ENCODE data around the gene SH3GL2.

The SH3GL2 gene

DNA sequence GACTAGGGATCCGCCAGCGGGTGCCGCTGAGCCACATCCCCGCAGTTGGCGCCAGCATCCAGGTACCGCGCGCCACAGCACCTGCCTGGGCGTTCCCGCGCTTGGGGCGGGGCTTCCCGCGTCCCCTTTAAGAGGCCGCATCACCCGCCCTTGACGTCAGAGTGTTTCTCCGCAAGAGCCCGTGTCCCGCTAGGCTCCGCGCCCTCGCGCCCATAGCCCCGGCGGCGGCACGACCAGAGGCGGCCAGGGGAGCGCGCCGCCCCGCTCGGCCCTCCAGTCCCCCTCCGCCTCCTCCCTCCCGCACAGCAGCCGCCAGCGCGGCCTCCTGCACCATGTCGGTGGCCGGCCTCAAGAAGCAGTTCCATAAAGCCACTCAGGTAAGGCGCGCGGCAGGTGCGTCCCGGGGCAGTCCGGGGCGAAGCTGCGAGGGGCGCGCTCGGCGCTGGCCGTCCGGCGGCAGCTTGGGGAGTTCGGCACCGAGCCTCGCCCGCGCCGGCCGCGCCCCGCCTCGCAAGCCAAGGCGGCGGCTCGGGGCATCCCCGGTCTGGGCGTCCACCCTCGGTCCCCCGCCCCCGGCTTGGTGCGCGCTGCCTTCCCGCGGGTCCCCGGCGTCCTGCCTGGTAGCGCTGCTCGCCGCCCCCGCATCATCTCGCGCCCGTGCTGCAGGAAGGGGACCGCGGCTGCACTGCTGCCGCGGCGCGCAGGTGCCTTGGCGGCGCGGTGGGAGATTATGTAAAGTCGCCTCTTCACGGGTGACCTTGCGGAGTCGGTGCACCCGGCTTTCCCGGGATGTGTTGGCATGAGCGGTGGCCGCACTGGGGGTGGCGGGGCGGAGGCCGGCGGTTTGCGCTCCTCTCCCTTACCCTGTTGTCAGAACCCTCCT lies at the start of gene SH3GL2:
SH3GL2 (plus strand) TSS at position 156 of the 883 bp plus-strand sequence.
- H3K4me3 ChIP-seq (ENCODE audit: low read depth, low read length): peak within 1 kb of the TSS; percentile 39
- TF ChIP-seq, protein P1, sequence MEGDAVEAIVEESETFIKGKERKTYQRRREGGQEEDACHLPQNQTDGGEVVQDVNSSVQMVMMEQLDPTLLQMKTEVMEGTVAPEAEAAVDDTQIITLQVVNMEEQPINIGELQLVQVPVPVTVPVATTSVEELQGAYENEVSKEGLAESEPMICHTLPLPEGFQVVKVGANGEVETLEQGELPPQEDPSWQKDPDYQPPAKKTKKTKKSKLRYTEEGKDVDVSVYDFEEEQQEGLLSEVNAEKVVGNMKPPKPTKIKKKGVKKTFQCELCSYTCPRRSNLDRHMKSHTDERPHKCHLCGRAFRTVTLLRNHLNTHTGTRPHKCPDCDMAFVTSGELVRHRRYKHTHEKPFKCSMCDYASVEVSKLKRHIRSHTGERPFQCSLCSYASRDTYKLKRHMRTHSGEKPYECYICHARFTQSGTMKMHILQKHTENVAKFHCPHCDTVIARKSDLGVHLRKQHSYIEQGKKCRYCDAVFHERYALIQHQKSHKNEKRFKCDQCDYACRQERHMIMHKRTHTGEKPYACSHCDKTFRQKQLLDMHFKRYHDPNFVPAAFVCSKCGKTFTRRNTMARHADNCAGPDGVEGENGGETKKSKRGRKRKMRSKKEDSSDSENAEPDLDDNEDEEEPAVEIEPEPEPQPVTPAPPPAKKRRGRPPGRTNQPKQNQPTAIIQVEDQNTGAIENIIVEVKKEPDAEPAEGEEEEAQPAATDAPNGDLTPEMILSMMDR (IDR thresholded peaks at IDR 0.05; ENCODE audit: low read depth, low read length, missing control alignments): no peak
- in situ Hi-C loops (cut with HindIII; ENCODE audit: low sequenced_read_pairs): no loop called here
- DNase-seq (ENCODE audit: low read depth): no peak

DNA sequence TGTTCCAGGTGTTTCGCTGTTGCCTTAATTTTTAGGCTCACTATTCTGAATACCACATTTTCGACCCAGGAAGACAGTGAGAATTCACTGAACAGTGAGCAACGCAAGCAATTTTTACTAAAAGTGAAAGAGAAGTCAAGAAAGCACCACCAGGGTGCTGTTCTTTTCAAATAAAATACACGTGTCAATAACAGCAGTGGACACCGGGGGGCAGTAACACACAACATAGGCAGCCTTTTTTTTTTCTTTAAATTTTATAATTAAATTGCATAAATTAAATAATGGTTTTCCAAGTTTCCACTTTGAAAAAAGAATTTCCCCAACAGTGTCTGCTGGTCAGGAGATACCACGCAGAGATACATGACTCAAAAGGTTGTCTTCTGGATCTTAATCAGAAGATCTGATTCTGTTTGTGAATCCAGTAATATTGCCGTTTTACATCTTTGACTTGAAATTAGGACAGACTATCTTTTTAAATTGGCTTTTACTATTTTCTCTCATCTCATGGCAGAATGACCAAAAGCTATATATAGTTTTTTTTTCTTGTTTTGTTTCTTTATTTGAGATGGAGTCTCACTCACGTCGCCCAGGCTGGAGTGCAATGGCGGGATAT lies 47.1 kb upstream of the SH3GL2 start:
- H3K4me3 ChIP-seq (ENCODE audit: low read depth, low read length): no peak overlapping the region
- in situ Hi-C loops (cut with HindIII; ENCODE audit: low sequenced_read_pairs): no loop called here
- TF ChIP-seq, protein P1 (IDR thresholded peaks at IDR 0.05; ENCODE audit: low read depth, low read length, missing control alignments): peak; percentile 73
- peak; percentile 43 for DNase-seq (ENCODE audit: low read depth)

DNA sequence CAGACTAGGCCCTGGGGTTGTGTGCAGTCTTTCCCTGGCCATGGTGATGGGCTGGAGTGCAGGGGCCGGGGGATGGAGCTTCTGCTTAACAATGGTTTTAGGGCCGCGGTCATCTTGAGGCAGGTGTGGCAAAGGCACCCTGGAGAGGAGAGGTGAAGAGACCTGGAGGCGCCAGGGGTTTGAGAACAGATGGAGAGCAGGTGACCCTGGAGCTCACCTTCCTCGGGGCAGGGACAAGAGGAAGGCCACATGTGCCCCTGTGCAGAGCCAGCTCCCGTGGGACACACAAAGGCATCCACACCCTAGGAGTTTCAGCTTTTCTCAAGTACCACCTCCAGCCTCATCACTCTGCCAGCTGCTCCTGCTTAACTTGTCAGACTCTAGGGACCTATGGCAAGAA lies 46.4 kb upstream of the SH3GL2 start:
- in situ Hi-C loops (cut with HindIII; ENCODE audit: low sequenced_read_pairs): no loop called here
- no peak overlapping the region for H3K4me3 ChIP-seq (ENCODE audit: low read depth, low read length)
- no peak for DNase-seq (ENCODE audit: low read depth)
- TF ChIP-seq, protein P1 (IDR thresholded peaks at IDR 0.05; ENCODE audit: low read depth, low read length, missing control alignments): no peak

DNA sequence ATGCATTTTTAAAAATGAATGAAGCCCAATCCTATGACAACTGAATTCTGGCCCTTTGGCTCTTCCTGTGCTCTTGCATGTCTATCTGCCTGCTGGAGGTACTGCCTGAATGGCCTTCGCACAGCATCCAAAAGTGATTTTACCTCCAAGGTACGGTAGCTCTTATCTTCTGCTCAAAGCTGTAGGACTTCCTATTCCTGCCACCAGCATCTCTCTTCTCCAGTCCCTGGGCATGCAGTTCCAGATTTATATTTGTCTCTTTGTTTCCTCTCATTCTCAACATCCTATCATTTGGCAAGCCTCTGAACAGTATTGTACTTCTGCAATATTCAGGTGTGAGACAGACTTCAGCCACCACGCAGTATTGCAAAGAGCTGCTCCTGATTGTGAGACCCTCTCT lies 43.7 kb upstream of the SH3GL2 start:
- in situ Hi-C loops (cut with HindIII; ENCODE audit: low sequenced_read_pairs): no loop called here
- H3K4me3 ChIP-seq (ENCODE audit: low read depth, low read length): no peak overlapping the region
- TF ChIP-seq, protein P1 (IDR thresholded peaks at IDR 0.05; ENCODE audit: low read depth, low read length, missing control alignments): no peak
- DNase-seq (ENCODE audit: low read depth): no peak

DNA sequence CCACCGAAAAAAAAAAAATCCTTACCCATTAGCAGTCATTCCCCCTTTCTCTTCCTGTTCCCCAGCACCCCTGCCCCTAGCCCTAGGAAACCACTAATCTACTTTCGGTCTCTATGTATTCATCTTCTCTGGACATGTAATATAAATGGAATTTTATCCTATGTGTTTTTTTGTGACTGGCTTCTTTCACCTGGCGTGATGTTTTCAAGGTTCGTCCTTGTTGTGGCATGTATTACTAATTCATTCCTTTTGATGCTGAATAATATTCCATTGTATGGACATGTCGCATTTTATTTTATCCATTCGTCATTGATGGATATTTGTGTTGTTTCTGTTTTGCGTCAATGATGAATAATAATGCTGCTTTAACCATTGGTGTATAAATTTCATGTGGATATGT lies 42.8 kb upstream of the SH3GL2 start:
- in situ Hi-C loops (cut with HindIII; ENCODE audit: low sequenced_read_pairs): no loop called here
- no peak overlapping the region for H3K4me3 ChIP-seq (ENCODE audit: low read depth, low read length)
- DNase-seq (ENCODE audit: low read depth): no peak
- TF ChIP-seq, protein P1 (IDR thresholded peaks at IDR 0.05; ENCODE audit: low read depth, low read length, missing control alignments): no peak

DNA sequence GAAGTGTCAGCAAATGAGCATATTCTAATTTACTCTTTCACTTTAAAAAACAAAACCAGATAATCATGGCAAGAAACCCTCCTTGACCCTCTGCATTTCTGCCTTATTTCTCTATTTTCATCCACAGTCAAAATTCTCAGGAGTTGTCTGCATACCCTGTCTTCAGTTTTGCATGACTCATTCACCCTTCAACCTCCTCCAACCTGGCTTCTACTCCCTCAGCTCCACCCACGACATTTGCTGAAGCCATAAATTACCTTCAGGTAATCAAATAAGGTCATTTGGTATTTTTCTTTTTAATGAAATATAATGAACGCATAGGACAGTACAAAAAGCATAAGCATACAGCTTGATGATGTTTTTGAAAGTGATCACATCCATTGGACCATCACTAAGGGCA lies 27.8 kb upstream of the SH3GL2 start:
- DNase-seq (ENCODE audit: low read depth): no peak
- in situ Hi-C loops (cut with HindIII; ENCODE audit: low sequenced_read_pairs): loop anchor here (25.0 kb wide), 1 partner anchor 236 kb away; no protein-coding TSS in a partner anchor
- TF ChIP-seq, protein P1 (IDR thresholded peaks at IDR 0.05; ENCODE audit: low read depth, low read length, missing control alignments): no peak
- no peak overlapping the region for H3K4me3 ChIP-seq (ENCODE audit: low read depth, low read length)
